ENCODE data around the gene ZAP70. TPM values are rescaled to one million over a fixed set of nuclear protein-coding genes. Genes with fewer than 3 reads are reported as not detected.

The ZAP70 gene
- total RNA-seq, 2 experiments from 2014 or later = 40.8 to 57.9 TPM

DNA sequence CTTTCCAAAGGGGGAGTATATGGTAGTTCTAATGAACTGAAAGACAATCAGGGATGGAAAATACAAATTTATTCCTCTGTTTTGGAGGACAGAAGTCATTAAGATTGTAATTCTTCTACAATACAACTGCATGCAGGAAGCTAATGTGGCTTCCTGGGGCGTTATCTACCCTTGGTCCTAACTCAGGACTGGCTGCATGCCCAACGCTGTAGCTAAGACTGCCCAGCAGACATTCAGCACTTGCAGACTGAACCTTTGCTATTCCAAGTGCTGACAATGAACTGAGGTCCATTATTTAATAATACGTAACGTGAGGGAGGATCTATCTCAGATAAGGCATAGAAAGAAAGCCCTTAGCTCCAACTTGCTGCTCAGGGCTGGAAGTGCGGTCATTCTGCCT is 53.2 kb downstream of the ZAP70 start:
- H3K36me3 ChIP-seq (ENCODE audit: insufficient read depth, low read length) = peaks cover 21% of the 10 kb centered on the region; the same call in 1 of the 2 replicates
- BruUV-seq (replicated peaks) = no TSS peak
- POLR2A ChIA-PET = interaction anchor here (0.6 to 2.1 kb wide), 3 partner anchors 10 to 149 kb away, joined by 3 to 9 read pairs (median 4); no protein-coding TSS in a partner anchor

DNA sequence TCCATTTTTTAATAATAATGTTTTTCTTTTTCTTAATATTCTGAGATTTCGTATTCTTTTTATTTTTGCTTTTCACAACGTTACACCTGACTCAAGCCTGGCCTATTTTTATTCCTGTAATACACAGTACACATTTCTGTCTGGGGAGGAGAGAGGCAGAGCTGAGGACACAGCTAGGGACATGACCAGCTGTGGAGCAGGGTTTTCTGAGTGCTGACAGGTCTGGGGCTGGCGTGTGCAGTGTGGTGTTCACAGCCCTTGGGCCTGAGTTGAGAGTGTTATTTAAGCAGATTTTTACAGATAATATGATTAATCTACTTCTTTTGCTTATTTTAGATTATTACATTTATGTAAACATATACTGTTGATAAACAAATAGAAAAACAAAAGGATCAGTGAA is 55.9 kb downstream of the ZAP70 start:
- peaks cover 23% of the 10 kb centered on the region; the same call in 1 of the 2 replicates for H3K36me3 ChIP-seq (ENCODE audit: insufficient read depth, low read length)
- TF ChIP-seq EZH2phosphoT487 (IDR thresholded peaks at IDR 0.05; ENCODE audit: borderline replicate concordance, low read depth, low read length) = no peak
- TF ChIP-seq, protein P1, sequence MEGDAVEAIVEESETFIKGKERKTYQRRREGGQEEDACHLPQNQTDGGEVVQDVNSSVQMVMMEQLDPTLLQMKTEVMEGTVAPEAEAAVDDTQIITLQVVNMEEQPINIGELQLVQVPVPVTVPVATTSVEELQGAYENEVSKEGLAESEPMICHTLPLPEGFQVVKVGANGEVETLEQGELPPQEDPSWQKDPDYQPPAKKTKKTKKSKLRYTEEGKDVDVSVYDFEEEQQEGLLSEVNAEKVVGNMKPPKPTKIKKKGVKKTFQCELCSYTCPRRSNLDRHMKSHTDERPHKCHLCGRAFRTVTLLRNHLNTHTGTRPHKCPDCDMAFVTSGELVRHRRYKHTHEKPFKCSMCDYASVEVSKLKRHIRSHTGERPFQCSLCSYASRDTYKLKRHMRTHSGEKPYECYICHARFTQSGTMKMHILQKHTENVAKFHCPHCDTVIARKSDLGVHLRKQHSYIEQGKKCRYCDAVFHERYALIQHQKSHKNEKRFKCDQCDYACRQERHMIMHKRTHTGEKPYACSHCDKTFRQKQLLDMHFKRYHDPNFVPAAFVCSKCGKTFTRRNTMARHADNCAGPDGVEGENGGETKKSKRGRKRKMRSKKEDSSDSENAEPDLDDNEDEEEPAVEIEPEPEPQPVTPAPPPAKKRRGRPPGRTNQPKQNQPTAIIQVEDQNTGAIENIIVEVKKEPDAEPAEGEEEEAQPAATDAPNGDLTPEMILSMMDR (conservative IDR thresholded peaks at IDR 0.05; ENCODE audit: low read length) = no peak
- H2AFZ ChIP-seq (ENCODE audit: low read length) = no peak overlapping the region
- H3K27ac ChIP-seq (ENCODE audit: low read depth, low read length, poor library complexity, severe bottlenecking) = no peak overlapping the region
- intact Hi-C loops (cut with micrococcal nuclease; ENCODE audit: unreplicated experiment) = no loop called here
- ChIA-PET CTCF (ENCODE audit: unreplicated experiment) (no interaction called here), POLR2A (no interaction called here)
- no peaks in the 10 kb centered on the region for H4K20me1 ChIP-seq (ENCODE audit: insufficient read depth, low read length)
- H3K4me2 ChIP-seq (ENCODE audit: low read length) = no peak overlapping the region
- H3K79me2 ChIP-seq (ENCODE audit: insufficient read depth, low read depth, low read length) = no peaks in the 10 kb centered on the region
- no peaks in the 10 kb centered on the region for H3K9me2 ChIP-seq (ENCODE audit: insufficient read depth, low read length)
- no peak overlapping the region for H3K4me3 ChIP-seq (ENCODE audit: low read depth, low read length, poor library complexity, severe bottlenecking)
- DNase-seq (ENCODE audit: low spot score) = no peak
- H3K9me3 ChIP-seq (ENCODE audit: low read length) = no peaks in the 10 kb centered on the region
- H3K4me1 ChIP-seq (ENCODE audit: insufficient read depth, low read length, poor library complexity, severe bottlenecking) = no peaks in the 10 kb centered on the region
- BruUV-seq (replicated peaks) = no TSS peak

More for the DNA sequence above, 53.2 kb downstream of the ZAP70 start:
- Histone ChIP-seq H4K20me1 (ENCODE audit: insufficient read depth, low read length) (no peaks in the 10 kb centered on the region), H3K4me3 (ENCODE audit: low read depth, low read length, poor library complexity, severe bottlenecking) (no peak overlapping the region), H3K27ac (ENCODE audit: low read depth, low read length, poor library complexity, severe bottlenecking) (no peak overlapping the region), H3K9me3 (ENCODE audit: low read length) (no peaks in the 10 kb centered on the region), H3K79me2 (ENCODE audit: insufficient read depth, low read depth, low read length) (no peaks in the 10 kb centered on the region), H3K9me2 (ENCODE audit: insufficient read depth, low read length) (no peaks in the 10 kb centered on the region), H3K4me2 (ENCODE audit: low read length) (no peak overlapping the region), H3K4me1 (ENCODE audit: insufficient read depth, low read length, poor library complexity, severe bottlenecking) (no peaks in the 10 kb centered on the region), H2AFZ (ENCODE audit: low read length) (no peak overlapping the region)
- no peak for TF ChIP-seq EZH2phosphoT487 (IDR thresholded peaks at IDR 0.05; ENCODE audit: borderline replicate concordance, low read depth, low read length)
- TF ChIP-seq, protein P1 (conservative IDR thresholded peaks at IDR 0.05; ENCODE audit: low read length) = no peak
- DNase-seq (ENCODE audit: low spot score) = no peak
- intact Hi-C loops (cut with micrococcal nuclease; ENCODE audit: unreplicated experiment) = no loop called here
- CTCF ChIA-PET (ENCODE audit: unreplicated experiment) = no interaction called here

DNA sequence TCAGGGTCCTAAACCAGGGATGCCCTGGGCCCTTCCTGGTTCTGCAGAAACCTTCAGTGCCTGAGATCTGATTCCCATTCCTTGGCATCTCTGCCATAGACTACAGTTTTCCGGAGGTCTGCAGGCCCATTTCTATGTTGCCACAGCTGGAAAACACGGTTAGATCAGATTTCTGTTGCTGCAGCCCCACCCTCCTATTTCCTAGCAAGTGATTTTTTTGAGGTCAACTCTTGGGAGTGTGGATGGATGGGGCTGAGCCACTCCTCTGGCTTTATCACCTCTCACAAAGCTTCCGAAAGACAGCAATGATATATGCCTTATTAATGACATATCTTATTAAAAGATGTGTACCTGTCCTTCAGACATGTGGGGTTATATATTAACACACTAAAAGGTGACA is 56.3 kb downstream of the ZAP70 start:
- Histone ChIP-seq H3K9me3 (ENCODE audit: low read length) (no peaks in the 10 kb centered on the region), H3K4me2 (ENCODE audit: low read length) (no peak overlapping the region), H3K4me3 (ENCODE audit: low read depth, low read length, poor library complexity, severe bottlenecking) (no peak overlapping the region), H3K4me1 (ENCODE audit: insufficient read depth, low read length, poor library complexity, severe bottlenecking) (no peaks in the 10 kb centered on the region), H3K9me2 (ENCODE audit: insufficient read depth, low read length) (no peaks in the 10 kb centered on the region), H3K36me3 (ENCODE audit: insufficient read depth, low read length) (peaks cover 22% of the 10 kb centered on the region; the same call in 1 of the 2 replicates), H2AFZ (ENCODE audit: low read length) (no peak overlapping the region), H4K20me1 (ENCODE audit: insufficient read depth, low read length) (no peaks in the 10 kb centered on the region), H3K27ac (ENCODE audit: low read depth, low read length, poor library complexity, severe bottlenecking) (no peak overlapping the region), H3K79me2 (ENCODE audit: insufficient read depth, low read depth, low read length) (no peaks in the 10 kb centered on the region)
- intact Hi-C loops (cut with micrococcal nuclease; ENCODE audit: unreplicated experiment) = loop anchor here (10.0 kb wide), 1 partner anchor 615 kb away; no protein-coding TSS in a partner anchor
- DNase-seq (ENCODE audit: low spot score) = no peak
- POLR2A ChIA-PET = interaction anchor here (0.7 kb wide), 1 partner anchor 453 kb away, joined by 3 read pairs; no protein-coding TSS in a partner anchor
- CTCF ChIA-PET (ENCODE audit: unreplicated experiment) = no interaction called here
- BruUV-seq (replicated peaks) = no TSS peak
- no peak for TF ChIP-seq EZH2phosphoT487 (IDR thresholded peaks at IDR 0.05; ENCODE audit: borderline replicate concordance, low read depth, low read length)
- TF ChIP-seq, protein P1 (conservative IDR thresholded peaks at IDR 0.05; ENCODE audit: low read length) = no peak

Measured in OCI-LY7 (cell line).